Measurements from ENCODE around the gene NMD3.

GRCh38 chr3:161230621-161231171 is 9.6 kb downstream of the NMD3 start:
- TF ChIP-seq CTCF (IDR thresholded peaks at IDR 0.05; ENCODE audit: low read depth, low read length) (no peak), EZH2phosphoT487 (IDR thresholded peaks at IDR 0.05; ENCODE audit: low read depth) (no peak)

All from OCI-LY3 (cell line).